Head of caudate nucleus (tissue), 42 donors: ENCODE measurements around the gene OMD.
"Not testable (repeated sequence)": the region's sequence is repeated elsewhere in the genome, so short reads cannot be mapped to it uniquely, and the experiment has no call there.

ENCODE experiments used
- DNase-seq, 42 donors: peaks; one replicate each; pipeline versions ENCODE4 v3.0.0 to v3.0.0-alpha.2; 2020 to 2021; ENCODE audit warnings: mixed read lengths in 7 of 42
- intact Hi-C: fragments of 100-400 bp; cut with DNase I; formaldehyde crosslinking; loops from one replicate; pipeline ENCODE4 v1.15.0; 2022

OMD gene

GRCh38 chr9:92423612-92424011, 659 bp downstream of the OMD start:
- intact Hi-C loops = no loop called here
- DNase-seq = no peak

GRCh38 chr9:92422611-92423338, 1.5 kb downstream of the OMD start:
- intact Hi-C loops = no loop called here
- no peak for DNase-seq

GRCh38 chr9:92414566-92414965, 9.7 kb downstream of the OMD start:
- intact Hi-C loops = no loop called here
- no peak for DNase-seq

GRCh38 chr9:92411157-92411556, 13.1 kb downstream of the OMD start:
- intact Hi-C loops, DNase-seq: not testable (repeated sequence)

GRCh38 chr9:92408747-92409478, 15.4 kb downstream of the OMD start:
- no peak for DNase-seq
- intact Hi-C loops = no loop called here

GRCh38 chr9:92407818-92408217, 16.5 kb downstream of the OMD start:
- intact Hi-C loops = no loop called here

GRCh38 chr9:92406477-92406876, 17.8 kb downstream of the OMD start:
- DNase-seq = peak in 30 of 42 donors; percentile 6 to 59 (median 24)
- intact Hi-C loops = no loop called here

More at GRCh38 chr9:92407818-92408217, 16.5 kb downstream of the OMD start:
- no peak for DNase-seq

GRCh38 chr9:92405818-92406217, 18.5 kb downstream of the OMD start:
- intact Hi-C loops = no loop called here

GRCh38 chr9:92404042-92404836, 20.0 kb downstream of the OMD start, which contains the start of gene OGN:
TSS of gene OGN (minus strand) at chr9:92404578. CDS start at chr9:92403407, 1,171 bp downstream.
- no peak for DNase-seq
- intact Hi-C loops = no loop called here

More at GRCh38 chr9:92405818-92406217, 18.5 kb downstream of the OMD start:
- no peak for DNase-seq

GRCh38 chr9:92402826-92403745, 21.2 kb downstream of the OMD start:
- DNase-seq = no peak

GRCh38 chr9:92402360-92402759, 21.9 kb downstream of the OMD start:
- intact Hi-C loops = no loop called here
- DNase-seq = no peak

More at GRCh38 chr9:92402826-92403745, 21.2 kb downstream of the OMD start:
- intact Hi-C loops = no loop called here

GRCh38 chr9:92397853-92398252, 26.4 kb downstream of the OMD start:
- intact Hi-C loops = no loop called here
- DNase-seq = no peak

- intact Hi-C loops = no loop called here
- DNase-seq = no peak
Measured at GRCh38 chr9:92395617-92396016, 28.7 kb downstream of the OMD start.

GRCh38 chr9:92393686-92394085, 30.6 kb downstream of the OMD start:
- intact Hi-C loops = no loop called here
- no peak for DNase-seq

- intact Hi-C loops = no loop called here
- DNase-seq = no peak
Measured at GRCh38 chr9:92392690-92393089, 31.6 kb downstream of the OMD start.

- no peak for DNase-seq
- intact Hi-C loops = no loop called here
Measured at GRCh38 chr9:92385953-92386352, 38.3 kb downstream of the OMD start.

GRCh38 chr9:92385477-92385876, 38.8 kb downstream of the OMD start:
- intact Hi-C loops = no loop called here

GRCh38 chr9:92385001-92385400, 39.3 kb downstream of the OMD start:
- intact Hi-C loops = no loop called here
- no peak for DNase-seq

More at GRCh38 chr9:92385477-92385876, 38.8 kb downstream of the OMD start:
- DNase-seq = no peak

GRCh38 chr9:92384375-92384774, 39.9 kb downstream of the OMD start:
- intact Hi-C loops = no loop called here
- no peak for DNase-seq
